Choroid plexus epithelial cell (primary cell): ENCODE data around the gene NPC1L1.

Experiments used
- DNase-seq: peaks from one replicate; pipeline ENCODE4 v3.0.0-alpha.2; 2010; ENCODE audit warnings: low read depth
- H3K4me3 ChIP-seq: 2 replicates; pipeline ENCODE4 v1.5.1; 2011; ENCODE audit warnings: low read depth, mild to moderate bottlenecking, control low read depth, low read length, moderate library complexity
- TF ChIP-seq, protein P1 (sequence below): conservative IDR thresholded peaks from 2 replicates; pipeline ENCODE4 v1.5.1; 2011; ENCODE audit warnings: low read depth, mild to moderate bottlenecking, control low read depth, inconsistent platforms, low read length, moderate library complexity

NPC1L1 gene

DNA sequence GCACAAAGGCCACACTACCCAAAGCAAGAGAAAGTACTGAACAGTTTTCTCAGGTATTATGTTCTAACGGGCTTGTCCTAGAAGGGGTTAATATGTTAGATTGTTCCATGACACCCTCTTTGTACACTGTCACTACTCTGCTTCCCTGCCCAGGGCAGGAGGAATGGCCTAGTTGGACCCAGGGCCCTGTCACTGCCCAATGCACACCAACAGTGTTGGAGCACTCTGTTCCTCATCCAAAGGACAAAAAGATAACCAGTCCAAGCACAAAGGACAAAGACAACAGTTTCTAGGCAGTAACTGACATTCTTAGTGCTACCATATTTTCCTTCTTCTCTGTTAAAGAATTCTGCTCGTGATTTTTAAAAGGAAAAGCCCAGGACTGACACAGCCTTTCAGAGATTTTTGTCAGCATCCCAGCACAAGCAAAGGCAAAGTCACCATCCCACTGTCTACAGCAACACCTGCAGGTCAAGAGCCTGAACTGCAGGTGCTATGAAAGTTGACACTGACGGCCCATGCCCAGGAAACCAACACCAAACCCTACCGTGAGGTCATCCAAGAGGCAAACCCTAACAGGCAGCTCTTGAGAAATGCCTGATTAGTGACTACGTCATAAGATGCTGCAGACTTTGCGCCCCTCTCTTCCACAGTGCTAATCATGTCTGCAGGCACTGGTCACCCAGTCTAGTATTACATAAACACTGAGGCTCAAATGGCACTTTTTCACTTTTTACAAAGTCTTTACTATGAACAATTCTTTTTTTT is 63.9 kb downstream of the NPC1L1 start:
- H3K4me3 ChIP-seq: no peak overlapping the region
- peak; percentile 87 for DNase-seq
- TF ChIP-seq, protein P1, sequence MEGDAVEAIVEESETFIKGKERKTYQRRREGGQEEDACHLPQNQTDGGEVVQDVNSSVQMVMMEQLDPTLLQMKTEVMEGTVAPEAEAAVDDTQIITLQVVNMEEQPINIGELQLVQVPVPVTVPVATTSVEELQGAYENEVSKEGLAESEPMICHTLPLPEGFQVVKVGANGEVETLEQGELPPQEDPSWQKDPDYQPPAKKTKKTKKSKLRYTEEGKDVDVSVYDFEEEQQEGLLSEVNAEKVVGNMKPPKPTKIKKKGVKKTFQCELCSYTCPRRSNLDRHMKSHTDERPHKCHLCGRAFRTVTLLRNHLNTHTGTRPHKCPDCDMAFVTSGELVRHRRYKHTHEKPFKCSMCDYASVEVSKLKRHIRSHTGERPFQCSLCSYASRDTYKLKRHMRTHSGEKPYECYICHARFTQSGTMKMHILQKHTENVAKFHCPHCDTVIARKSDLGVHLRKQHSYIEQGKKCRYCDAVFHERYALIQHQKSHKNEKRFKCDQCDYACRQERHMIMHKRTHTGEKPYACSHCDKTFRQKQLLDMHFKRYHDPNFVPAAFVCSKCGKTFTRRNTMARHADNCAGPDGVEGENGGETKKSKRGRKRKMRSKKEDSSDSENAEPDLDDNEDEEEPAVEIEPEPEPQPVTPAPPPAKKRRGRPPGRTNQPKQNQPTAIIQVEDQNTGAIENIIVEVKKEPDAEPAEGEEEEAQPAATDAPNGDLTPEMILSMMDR: peak; percentile 99

DNA sequence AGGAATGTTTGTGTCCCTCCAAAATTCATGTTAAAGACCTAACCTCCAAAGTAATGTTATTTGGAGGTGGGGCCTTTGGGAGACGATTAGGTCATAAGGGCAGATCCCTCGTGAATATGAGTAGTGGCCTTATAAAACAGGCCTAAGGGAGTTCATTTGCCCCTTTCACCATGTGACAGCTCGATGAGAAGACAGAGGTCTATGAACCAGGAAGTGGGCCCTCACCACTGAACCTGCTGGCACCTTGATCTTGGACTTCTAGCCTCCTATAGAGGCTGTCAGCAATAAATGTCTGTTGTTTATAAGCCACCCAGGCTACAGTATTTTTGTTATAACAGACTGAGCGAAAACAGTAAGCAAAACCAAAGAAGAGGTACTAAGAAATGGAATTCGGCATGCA is 64.8 kb downstream of the NPC1L1 start:
- TF ChIP-seq, protein P1: no peak
- no peak overlapping the region for H3K4me3 ChIP-seq
- DNase-seq: no peak

DNA sequence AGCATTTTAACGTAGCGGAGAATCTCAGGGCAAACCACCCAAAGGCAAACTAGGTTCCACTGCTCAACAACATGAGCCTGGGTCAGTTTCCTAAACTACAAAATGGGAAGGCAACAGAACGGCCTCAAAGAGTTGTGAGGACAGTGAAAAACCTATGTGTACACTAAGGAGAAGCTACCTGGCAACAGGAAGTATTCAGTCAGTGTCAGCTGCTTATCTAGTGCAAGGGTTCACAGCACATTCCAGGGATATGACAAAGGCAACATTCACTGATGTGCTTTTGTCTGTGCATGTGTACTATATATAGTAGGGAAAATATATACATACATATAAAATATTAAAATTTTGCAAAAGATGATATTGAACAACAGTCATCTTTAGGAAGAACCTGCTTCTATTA is 67.8 kb downstream of the NPC1L1 start:
- DNase-seq: peak; percentile 79
- no peak overlapping the region for H3K4me3 ChIP-seq
- TF ChIP-seq, protein P1: no peak

DNA sequence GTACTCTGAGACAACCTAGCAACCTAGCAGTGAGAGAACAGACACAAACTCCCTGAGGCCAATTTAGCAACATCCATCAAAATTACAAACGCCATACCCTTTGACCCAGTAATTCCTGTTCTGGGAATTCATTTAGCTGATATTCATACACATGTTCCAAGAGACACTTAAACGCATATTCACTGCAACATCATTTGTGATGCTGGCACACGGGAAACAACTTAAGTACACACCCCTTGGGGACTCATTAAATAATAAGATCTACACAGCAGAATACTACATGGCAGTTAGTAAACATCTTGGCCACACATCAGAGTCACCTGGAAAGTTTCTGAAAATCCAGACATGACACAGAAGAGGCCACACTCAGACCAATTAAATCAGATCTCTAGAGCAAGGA is 68.3 kb downstream of the NPC1L1 start:
- TF ChIP-seq, protein P1: no peak
- no peak overlapping the region for H3K4me3 ChIP-seq
- DNase-seq: no peak

DNA sequence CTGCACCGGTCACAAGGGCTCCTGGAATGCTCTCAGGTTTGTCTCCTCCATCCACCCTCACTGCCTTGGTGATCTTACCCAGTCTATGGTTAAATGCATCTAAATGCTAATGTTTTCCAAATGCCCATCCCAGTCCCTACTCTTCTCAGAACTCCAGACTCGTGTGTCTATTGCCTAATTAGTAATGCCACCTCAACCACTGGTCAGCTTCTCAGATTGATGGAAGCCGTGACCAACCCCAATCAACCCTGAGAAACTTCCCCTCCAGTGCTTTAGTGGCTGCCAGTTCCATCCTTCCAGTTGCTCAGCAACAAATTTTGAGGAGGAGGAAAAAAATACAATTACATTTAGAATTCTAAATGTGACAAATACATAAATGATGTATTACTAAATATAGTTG is 69.3 kb downstream of the NPC1L1 start:
- TF ChIP-seq, protein P1: no peak
- H3K4me3 ChIP-seq: no peak overlapping the region
- peak; percentile 23 for DNase-seq

DNA sequence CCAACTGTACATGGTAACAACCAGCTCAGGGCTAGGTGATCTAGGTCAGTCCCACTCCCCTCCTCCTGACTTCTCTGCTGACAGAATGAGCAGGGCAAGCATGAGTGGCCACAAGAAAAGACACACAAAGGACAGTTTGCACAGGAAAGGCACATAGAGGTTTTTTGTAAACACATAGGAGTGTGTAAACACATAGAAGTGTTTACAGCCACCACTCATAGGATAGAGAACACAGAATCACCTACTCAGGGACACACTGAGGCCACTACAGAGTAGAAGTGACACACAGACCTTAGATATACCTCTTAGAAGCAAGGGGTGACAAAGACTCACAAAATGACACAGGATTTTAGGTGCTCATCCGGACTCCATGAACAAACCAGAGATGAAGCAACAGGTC is 69.7 kb downstream of the NPC1L1 start:
- no peak for DNase-seq
- H3K4me3 ChIP-seq: no peak overlapping the region

More for the DNA sequence above, 69.7 kb downstream of the NPC1L1 start:
- TF ChIP-seq, protein P1: no peak
